Stimulated activated CD8-positive, alpha-beta memory T cell treated with anti-CD3 and anti-CD28 coated beads, Interleukin-15, amount 100 ng/mL, for 24 hours (primary cell): ENCODE results near the gene PDGFRB.

Experiments used
- DNase-seq: peaks from one replicate; pipeline ENCODE4 v3.0.0-alpha.2; 2020; ENCODE audit warnings: low read depth

PDGFRB gene

DNA sequence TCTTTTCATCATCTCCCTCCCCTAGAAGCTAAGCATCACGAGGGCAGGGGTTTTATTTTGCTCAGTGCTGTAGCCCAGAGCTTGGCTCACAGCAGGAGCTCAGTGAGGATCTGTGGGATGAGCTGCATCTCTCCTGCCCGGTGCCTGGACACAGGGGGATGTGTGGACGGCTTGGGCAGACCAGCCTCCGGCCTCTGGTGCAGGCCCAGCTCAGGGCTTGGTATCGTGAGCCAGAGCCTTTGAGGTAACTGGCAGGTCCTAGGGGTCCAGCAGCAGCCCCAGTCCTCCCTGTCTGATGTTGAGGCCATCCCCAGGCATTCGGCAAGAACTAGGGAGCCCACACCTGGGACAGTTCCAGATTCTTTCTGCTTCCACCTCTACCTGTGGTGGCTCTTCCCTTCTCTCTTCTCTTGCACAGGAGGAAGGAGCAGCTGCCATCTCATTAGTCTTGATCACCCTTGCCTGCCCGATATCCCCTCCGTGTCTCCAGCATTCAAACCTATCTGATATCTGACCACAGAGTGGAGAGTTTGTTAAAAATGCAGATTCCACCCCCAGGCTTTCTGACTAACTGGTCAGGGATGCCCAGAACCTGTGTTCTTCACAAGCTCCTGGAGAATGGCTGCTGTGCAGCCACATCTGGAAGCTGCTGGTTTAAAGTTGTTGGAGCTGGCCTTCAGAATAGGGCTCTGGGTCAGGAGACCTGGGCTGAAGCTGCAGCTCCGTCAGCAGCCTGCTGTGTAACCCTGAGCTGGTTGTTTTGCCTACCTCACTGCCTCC, 26.3 kb upstream of the PDGFRB start:
- DNase-seq, result no peak

DNA sequence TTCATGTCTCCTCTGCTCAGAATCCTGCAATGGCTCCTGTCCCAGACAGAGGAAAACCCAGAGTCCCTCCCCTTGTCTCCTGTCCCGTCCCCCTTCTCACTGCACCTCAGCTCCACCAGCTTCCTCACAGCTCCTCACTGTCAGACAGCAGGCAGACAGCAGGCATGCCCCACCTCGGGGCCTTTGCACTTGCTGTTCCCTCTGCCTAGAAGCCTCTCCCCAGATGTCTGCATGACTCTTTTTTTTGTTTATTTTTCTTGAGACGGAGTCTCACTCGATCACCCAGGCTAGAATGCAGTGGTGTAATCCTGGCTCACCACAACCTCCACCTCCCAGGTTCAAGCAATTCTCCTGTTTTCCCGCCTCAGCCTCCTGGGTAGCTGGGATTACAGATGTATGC, 25.4 kb upstream of the PDGFRB start:
- DNase-seq, result no peak

DNA sequence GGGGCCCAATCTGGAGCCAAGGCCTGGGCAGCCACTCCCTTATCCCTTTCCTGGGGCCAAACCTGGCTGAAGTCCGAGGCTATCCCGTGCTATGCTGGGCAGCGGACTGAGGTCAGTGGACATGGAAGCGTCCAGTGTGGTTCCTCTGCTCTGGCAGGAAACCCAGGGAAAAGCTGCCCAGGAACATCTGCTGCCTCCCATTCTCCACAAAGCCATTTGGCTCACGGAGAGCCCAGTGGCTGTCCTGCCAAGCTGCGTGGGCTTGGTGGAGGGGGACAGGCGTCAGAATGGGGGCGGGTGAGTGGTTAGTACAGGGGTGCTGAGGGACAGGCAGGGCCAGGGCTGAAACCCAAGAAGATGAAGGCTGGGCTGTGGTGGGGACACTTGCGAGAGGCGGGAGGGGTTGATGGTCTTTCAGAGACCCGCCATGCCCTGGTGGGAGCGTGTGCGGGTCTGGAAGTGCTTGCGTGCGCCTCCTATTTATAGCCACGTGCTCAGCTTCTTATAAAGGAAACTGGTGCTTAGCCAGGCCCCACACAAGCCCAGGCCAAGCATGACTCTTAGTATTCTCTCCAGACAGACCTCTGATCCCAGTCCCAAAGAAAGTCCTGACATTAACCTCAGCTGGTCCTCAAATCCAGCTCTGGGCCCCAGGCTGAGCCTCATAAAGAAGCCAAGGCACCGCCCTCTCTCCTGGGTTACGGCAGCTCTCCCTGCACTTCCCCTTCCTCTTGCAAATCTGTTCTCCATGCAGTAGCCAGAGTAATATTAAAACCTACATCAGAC, 24.8 kb upstream of the PDGFRB start:
- DNase-seq, result no peak

DNA sequence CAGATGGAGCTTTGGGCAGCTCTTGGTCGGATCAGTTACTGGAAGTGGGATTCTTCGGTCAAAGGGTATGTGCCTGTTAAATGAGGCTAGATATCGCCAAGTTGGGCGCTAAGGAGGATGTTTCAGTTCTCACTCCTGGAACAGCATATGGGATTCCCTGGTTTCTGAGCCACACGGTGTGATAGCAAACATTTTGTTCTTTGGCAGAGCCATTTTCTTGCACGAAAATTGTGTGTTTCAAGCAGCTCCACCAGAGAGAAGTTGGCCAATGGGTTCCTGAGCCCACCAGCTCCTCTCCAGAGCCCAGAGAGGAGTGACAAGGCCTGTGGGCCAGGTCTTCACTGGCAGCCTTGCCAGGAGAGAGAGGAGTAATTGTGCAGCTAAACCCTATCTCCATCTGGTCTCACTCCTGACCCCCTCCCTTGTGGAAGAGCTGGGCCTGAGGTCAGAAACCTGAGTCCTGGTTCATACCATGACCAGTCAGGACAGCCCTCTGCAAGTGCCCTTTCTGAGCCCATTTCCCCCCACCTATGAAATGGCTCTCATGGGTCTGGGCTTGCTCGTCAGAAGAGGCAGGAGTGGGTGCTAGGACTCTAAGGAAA, 23.5 kb upstream of the PDGFRB start:
- DNase-seq, result no peak

DNA sequence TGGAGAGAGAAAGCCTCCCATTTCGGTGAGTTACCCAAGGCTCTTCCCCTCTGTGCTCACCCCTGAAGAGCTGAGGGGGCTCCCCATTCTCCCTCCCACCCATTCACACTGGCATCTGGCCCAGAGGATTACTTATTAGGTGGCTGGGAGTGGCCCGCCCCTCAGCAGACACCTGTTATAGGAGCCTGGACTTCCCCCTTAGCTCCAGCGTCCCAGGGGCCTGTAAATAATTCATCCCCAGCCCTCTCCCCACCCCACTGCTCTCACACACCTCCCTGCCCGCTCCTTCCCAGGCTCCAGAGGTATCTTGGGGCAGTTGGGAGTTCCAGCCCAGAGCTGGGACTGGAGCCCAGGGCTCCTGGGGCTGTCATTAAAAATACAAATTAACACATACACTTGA, 22.6 kb upstream of the PDGFRB start:
- no peak for DNase-seq

DNA sequence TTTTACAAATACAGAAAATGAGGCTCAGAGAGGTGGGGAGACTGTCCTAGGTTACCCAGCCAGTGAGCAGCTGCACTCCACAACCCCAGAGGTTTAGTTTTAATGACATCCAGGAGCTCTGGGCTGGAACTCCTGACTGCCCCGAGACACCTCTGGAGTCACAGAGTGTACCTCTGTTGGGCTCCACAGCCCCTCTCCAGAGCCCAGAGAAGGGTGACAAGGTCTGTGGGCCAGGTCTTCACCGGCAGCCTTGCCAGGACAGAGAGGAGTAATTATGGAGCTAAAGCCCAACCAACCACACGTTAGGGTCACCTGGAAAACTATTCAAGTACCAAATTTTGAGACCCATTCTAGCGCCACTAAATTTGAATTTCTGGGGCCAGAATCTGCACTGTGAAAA, 22.1 kb upstream of the PDGFRB start:
- DNase-seq, result no peak

DNA sequence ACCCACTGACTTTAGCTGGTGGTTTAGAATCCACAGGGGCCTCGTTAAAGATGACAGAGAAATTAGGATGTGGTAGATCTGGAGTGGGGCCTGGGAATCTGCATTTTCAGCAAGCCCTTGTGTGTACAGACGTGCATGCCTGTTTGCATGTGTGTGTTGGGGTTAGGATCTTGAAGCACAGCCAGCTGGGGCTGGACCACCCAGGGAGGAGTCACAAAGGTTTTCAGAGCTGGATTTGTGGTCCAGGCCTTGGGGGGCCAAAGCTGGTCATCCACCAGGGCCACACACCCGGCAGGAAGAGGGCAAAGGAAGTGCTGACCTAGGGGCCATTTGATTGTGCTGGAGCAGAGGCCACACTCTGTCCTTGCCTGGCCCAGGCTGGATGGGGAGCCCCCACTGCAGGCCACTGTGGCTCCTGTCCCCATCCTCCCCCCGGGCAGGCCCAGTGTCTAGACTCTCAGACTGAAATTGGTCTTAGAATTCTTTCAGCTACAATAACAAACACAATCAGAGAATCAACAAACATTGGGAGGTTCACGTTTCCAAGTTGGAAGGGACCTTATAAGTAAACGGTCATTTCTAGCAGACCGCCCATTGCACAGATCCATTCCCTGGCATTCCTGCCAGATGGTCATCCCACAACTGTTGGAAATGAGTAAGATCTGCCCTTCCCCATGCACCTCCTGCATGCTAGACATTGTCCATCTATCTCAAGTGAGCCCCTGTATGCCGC, 21.3 kb upstream of the PDGFRB start:
- no peak for DNase-seq

DNA sequence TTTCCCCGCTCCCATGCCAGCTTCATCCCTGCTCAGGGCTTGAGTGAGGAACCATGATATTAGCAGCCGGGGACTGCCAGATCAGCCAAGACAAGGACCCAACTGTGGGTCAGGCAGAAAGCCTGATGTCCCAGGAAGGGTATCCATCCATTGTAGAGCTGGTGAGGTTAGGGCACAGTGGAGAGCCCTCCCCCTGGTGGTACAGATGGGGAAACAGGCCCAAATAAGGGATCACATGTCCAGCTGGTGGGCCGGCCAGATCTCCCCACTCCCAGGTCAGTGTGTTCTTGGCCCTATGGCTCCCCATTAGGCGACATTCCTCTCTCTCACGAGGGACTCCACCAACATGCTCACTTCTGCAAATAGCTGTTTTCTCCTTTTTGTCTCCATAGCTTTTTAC, 19.9 kb upstream of the PDGFRB start:
- no peak for DNase-seq

DNA sequence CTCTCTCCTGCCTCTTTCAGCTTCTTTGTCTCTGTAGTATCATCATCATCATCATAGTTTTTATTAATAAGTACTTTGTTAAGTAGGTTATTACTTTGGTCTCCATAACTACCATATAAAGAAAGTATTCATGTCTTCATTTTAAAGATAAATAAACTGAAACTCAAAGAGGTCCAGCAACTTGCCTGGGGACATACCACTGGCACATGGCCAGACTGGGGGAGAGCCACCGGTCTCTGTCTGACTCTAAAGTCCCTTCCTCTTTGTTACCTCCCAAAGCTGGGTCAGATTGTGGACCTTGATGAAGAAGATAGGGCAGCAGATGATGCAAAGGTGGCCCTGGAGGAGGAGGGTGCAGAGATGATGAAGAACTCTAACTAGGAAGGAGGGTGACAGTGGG, 19.4 kb upstream of the PDGFRB start:
- no peak for DNase-seq

DNA sequence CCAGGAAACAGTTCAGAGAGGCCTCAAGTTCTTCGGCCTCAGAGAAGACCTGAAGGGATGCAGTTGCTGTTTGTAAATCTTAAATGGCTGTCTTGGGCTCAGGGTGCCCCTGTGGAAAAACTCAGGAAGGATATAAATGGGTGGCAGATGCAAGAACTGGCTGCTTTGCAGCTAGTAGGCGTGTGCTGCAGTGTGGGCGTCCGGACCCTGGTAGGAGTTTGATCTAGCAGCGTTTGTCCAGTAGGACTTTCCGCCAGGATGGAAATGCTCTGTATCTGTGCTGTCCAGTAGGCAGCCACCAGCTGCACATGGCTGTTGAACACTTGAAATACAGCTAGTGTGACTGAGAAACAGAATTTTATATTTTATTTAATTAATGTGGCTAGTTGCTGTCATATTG, 18.6 kb upstream of the PDGFRB start:
- DNase-seq, result no peak

DNA sequence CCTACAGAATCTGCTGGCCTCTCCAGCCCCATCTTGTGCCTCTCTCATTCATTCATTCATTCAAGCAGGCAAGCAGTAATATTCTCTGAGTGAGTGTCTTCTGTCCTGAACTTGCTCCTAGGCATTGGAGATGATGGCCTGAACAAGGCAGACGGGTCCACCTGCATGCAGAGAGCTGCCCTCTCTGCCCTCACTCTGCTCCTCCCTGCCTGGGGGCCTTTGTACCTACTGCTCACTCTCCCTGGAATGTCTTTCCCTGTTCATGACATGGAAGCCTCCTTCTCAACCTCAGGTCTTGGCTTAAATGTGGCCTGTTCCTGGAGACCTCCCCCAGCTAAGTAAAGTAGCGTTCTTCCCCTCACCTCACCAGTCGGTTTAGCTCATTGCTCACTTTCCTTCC, 17.5 kb upstream of the PDGFRB start:
- DNase-seq, result no peak

DNA sequence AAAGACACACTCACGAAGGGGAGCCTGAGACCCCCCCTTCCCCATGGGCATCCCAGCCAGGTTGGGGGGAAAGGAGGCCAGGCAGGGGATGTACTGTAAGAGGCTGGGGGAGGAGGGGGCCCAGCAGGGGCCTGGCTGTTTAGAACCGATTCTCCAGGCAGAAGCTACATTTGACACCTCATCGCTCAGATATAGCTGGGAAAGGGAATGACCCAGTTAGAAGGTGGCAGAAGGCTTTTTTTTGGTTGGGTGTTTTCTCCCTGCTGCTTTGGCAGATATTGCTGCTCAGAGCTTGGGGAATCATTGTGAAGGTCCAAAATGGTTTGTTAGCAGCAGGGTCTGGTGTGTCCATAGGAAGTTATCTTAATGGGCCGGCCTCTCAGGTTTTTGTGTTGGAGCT, 16.9 kb upstream of the PDGFRB start:
- DNase-seq, result no peak

DNA sequence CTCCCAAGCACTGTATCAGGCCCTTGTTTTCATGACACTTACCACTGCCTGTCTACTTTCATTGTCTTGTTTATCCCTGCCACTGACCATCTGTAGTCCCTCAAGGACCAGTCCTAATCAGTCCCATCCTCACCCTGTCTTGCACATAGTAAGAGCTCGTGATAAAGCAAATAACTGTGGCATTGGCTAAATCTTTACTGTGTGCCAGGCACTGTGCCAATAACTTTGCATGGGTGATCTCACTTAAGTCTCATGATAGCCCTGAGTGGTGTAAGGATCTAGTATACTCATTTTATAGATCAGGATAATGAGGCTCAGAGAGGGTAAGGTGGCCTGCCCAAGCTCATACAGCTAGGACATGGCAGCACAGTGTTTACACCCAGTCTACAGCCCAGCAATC, 16.5 kb upstream of the PDGFRB start:
- no peak for DNase-seq

DNA sequence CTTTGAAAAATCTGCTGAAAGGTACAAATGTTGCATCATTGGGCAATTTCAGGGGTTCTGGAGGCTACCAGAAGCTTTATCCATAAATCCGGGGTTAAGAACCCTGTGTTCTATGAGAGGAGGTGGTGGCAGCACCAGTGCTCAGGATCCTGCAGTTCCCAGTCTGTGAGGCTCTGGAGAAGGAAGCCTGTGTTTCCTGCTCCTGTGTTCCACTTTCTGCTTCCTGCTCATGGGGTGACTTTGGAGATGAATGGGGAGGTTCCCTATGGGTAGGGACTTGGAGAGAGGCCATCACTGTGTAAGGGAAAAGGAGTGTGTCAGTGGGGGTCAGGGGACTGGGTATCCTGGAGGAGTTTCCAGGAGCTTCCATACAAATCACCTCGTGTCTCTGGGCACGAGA, 13.2 kb upstream of the PDGFRB start:
- no peak for DNase-seq

DNA sequence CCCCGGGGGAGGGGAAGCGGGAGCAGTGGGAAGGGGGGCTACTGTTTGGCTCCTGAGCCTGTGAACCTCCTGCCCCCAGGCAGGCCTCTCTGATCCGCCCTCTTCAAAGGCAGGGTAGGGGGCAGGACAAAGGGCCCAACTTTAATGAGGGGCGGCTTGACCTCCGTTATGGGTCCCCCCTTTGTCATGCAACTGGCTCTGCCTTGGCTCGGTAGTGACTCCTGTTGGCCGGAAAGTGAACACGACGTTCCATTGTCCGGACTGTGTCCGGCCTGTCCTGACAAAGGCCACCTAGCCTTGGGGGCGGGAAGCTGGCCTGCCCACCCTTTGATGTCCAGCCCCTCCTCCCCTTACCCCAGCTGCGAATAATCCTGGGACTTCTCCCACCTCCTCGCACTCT, 12.3 kb upstream of the PDGFRB start:
- DNase-seq, result no peak

DNA sequence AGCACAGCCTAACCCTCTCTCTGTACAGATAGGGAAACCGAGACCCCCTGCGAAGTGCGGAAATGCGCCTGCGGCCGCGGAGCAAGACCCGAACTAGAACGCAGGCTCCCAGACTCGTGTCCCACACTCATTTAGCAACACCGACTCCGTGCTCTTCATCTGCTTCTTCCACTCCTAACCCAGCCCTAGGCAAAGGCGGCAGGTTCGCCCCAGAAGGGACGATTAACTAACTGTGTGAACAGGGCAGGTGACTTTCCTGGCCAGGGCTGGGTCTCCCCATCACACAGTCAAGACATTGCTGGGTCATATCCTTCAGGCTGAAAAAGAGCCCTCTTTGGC, 11.8 kb upstream of the PDGFRB start:
- no peak for DNase-seq

DNA sequence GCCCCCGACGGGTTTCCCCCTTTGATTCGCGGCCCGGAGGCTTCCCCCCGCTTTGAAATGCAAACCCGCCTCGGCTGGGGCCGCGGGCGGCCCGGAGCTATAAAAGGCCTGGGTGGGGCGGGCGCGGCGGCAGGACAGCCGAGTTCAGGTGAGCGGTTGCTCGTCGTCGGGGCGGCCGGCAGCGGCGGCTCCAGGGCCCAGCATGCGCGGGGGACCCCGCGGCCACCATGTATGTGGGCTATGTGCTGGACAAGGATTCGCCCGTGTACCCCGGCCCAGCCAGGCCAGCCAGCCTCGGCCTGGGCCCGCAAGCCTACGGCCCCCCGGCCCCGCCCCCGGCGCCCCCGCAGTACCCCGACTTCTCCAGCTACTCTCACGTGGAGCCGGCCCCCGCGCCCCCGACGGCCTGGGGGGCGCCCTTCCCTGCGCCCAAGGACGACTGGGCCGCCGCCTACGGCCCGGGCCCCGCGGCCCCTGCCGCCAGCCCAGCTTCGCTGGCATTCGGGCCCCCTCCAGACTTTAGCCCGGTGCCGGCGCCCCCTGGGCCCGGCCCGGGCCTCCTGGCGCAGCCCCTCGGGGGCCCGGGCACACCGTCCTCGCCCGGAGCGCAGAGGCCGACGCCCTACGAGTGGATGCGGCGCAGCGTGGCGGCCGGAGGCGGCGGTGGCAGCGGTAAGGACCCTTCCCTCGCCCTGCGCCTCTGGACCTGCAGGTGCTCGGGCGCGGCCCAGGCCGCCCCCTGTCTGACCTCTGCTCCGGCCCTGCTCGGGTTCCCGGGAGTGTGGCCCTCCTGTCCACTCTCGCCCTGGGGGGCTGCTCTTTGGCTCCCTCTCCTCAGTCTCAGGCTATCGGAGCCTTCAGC, 11.2 kb upstream of the PDGFRB start, which contains the start of gene CDX1:
TSS of gene CDX1 (plus strand) at position 129 of the 862 bp plus-strand sequence. CDS start at position 228, 99 bp downstream.
- DNase-seq, result no peak

DNA sequence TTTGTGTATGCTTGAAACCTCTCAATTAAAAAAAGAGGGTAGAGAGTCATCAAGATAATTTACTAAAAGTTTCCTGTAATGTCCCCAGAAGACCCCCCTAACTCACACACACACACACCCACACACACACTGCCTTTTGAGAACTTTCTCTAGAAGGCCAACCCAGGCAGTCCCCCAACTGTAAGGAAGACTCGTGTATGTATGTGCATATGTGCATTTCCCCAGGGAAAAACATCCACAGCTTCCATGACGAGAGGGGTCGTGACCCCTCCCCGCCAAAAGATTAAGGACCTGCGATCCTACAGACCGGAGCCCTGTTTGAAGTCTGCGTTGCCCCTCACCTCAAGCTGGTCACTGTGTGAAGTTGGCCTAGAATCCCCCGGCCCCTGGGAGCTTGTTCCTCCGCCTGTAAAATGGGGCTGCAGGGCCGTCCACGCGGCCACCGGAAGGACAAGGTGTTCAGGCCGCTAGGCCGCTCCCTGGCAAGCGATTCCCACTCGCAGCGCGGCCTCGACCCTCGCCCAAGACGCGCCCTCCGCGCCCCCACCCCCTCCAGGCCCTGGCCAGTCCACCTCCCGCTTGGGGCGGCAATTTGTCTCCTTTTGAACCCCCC, 10.5 kb upstream of the PDGFRB start:
- DNase-seq, result no peak

DNA sequence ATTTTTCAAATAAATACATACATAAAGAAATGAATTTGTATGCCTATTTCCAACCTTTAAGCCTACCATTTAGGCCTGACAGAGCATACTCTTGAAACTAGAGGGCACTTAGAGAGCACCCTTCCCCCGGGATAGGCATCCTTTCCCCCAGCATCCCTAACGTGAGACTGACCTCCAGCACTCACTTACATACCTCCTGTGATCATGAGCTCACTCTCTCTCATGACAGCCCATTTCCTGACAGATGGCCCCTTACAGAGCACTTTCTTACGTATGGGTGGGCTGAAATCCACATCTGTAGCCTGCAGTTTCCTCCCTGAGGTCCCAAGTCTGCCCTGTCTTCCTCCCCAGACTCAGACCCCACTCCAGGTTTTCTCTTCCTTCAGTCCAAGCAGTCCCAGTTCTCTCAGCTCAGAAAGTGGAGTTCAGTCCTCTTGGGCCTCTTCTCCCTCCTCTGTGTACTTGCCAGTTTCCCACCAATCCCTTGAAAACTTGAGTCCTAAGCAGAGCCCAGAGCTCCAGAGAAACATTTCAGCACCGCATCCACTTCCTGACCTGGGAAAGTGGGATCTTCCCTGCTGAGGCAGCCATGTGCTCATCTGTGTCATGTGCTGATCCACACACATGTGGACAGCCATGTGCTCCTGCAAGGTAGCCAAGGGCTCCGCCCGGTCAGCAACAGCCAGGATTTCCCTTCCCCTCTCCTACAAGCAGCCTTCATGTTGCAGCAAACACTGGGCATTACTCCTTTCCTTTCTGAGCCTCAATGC, 8.8 kb upstream of the PDGFRB start:
- no peak for DNase-seq

DNA sequence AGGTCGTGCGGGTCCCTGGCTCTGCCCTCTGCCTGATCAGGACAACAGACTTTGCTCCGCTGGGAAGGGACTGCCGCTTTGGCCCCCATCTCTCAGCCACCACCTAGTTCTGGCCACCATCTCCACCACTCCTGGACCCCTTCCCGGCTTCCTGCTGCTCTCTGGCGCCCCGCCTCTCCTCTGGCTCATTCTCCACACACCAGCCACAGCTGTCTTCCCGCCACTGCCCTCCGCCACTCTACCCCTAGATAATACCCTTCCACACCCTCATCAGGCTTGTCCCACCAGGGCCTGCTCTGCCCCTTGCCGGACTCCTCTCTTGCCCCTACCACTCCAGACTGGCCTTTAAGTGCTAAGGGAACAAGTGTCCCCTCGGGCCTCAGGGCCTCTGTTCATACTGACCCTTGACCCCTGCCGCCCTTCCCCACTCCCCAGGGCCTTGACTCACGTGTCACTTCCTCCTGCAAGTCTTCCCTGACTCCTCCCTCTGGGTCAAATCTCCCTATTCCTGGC, 8.0 kb upstream of the PDGFRB start:
- no peak for DNase-seq
